ENCODE results near the gene TFEB.

TFEB gene

DNA sequence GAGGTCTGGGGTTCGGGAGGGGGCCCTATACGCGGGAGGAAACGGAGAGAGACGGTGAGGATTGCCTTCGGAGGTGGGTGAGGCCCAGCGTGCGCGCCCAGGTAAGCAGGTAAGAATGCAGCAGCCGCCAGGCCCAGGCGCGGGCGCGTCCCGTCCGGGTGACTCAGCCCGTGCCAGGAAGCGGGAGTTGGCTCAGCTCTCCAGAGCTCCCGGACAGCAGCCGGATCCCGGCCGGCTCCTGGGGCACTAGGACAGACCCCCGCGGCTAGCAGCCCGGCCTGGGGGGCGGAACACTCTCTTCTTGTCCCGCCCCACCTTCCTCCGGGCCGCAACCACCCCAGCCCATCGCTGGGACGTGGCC is 98.6 kb downstream of the TFEB start:
- no peaks in the 10 kb centered on the region for H3K4me1 Mint-ChIP-seq (ENCODE audit: low read depth)
- H3K36me3 Mint-ChIP-seq (ENCODE audit: low read depth) = no peaks in the 10 kb centered on the region
- no peaks in the 10 kb centered on the region for H3K9me3 Mint-ChIP-seq
- H3K4me3 Mint-ChIP-seq = no peak overlapping the region
- DNase-seq (ENCODE audit: low spot score) = no peak
- H3K27me3 Mint-ChIP-seq (ENCODE audit: low read depth) = peaks cover 74% of the 10 kb centered on the region
- H3K27ac Mint-ChIP-seq = no peak overlapping the region

- H3K9me3 Mint-ChIP-seq = no peaks in the 10 kb centered on the region
- H3K27me3 Mint-ChIP-seq (ENCODE audit: low read depth) = peaks cover 65% of the 10 kb centered on the region
- DNase-seq (ENCODE audit: low spot score) = no peak
- no peak overlapping the region for H3K27ac Mint-ChIP-seq
- H3K4me3 Mint-ChIP-seq = no peak overlapping the region
- no peaks in the 10 kb centered on the region for H3K36me3 Mint-ChIP-seq (ENCODE audit: low read depth)
- H3K4me1 Mint-ChIP-seq (ENCODE audit: low read depth) = no peaks in the 10 kb centered on the region
These were observed 100.0 kb downstream of the TFEB start for GRCh38 chr6:41635365-41635764.

GRCh38 chr6:41634657-41635056 is 100.8 kb downstream of the TFEB start:
- no peaks in the 10 kb centered on the region for H3K9me3 Mint-ChIP-seq
- H3K4me3 Mint-ChIP-seq = no peak overlapping the region
- H3K36me3 Mint-ChIP-seq (ENCODE audit: low read depth) = no peaks in the 10 kb centered on the region
- H3K27me3 Mint-ChIP-seq (ENCODE audit: low read depth) = peaks cover 58% of the 10 kb centered on the region
- no peak for DNase-seq (ENCODE audit: low spot score)
- H3K27ac Mint-ChIP-seq = no peak overlapping the region
- H3K4me1 Mint-ChIP-seq (ENCODE audit: low read depth) = no peaks in the 10 kb centered on the region

Data from T-helper 2 cell treated with Interferon-gamma antibody and Interleukin-4, amounts not matched to agents 5 μg/mL and 100 μg/mL, for 36 hours (primary cell).